ENCODE data around the gene CISH.

The CISH gene

DNA sequence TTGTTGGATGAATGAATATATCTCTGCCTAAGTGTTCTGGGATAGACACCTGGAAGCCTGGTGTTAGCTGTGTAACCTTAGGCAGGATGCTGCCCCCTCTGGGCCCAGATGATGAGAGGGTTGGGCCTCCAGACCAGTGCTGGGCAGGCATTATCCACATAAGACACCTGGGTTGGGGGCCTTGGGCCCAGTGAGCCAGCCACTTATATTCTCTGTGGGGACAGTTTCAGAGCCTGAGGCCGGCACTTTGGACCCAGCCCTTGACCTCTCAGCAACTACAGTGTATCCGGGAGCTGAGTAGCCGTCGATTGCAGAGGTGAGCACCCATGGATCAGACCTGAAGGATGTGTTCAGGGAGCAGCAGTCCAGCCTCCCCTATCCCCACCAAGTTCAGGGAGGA, 40.1 kb downstream of the CISH start:
- no peak for DNase-seq (ENCODE audit: low spot score)

DNA sequence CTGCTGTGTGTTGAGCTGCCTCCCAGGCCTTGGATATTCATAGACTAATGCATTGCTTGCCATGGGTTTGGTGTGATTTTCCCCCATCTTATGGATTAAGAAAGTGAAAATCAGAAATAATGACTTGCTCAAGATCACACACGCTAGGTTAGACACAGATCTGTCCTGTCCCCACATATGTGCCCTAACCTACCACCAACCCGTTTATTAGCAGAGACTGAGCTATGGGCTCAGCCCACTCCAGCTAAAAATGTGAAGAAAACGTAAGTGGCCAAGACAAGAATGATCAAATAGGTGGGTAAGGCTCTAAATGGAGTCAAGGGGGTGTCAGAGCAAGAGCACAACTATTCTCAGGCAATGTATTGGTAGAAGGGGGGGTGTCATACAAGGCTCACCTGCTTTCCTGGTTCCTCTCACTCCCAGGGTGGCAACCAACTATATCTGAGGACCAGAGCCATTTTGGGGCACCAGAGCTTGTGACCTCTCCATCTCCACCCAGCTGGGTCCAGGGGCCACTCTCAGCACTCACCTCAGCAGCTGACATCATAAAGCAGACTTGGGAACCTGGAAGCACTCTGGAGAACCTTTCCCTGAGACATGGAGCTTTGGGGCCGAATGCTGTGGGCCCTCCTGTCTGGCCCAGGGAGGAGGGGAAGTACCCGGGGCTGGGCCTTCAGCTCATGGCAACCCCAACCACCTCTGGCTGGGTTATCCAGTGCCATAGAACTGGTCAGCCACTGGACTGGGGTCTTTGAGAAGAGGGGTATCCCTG, 40.9 kb downstream of the CISH start:
- DNase-seq (ENCODE audit: low spot score) = no peak

DNA sequence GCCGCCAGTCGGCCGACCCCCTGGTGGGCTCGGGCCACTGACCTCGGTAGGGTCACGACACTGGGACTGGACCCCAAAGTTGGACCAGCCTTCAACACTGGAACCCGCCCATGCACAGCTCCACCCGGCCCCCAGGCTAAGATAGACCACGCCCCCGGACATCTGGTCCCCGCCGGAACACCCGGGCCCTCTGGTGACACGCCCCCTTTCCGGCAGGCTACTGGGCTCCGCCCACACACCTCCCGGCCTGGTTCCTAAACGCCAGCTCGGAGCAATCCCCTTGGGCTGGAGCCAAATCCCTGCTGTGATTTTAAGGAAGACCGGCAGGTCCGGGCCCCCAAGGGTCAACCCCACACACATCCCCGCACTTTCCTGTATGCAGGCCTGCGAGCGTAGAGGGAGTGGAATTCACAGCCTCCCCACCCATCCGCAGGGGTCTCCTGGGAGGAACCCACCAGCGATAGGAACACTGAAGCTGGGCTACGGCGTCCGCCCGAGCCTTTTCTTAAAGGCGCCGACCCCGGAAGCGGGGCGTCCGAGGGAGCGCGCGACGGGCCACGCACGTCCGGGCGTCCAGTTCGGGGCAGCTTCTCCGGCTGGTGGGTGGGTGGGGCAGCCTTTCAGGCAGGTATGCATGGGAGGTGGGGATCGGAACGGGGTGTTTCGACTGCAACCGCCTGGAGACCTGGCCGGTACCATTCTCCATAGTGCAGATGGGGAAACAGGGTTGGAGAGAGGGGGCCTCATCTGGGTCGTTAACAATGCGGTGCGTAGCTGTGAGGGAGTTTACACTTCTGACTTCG, 42.4 kb downstream of the CISH start, which contains the start of gene HEMK1:
HEMK1 (plus strand) TSS at position 576 of the 803 bp plus-strand sequence. CDS start 1,583 bp downstream, outside the sequence.
- DNase-seq (ENCODE audit: low spot score) = peak; percentile 100

DNA sequence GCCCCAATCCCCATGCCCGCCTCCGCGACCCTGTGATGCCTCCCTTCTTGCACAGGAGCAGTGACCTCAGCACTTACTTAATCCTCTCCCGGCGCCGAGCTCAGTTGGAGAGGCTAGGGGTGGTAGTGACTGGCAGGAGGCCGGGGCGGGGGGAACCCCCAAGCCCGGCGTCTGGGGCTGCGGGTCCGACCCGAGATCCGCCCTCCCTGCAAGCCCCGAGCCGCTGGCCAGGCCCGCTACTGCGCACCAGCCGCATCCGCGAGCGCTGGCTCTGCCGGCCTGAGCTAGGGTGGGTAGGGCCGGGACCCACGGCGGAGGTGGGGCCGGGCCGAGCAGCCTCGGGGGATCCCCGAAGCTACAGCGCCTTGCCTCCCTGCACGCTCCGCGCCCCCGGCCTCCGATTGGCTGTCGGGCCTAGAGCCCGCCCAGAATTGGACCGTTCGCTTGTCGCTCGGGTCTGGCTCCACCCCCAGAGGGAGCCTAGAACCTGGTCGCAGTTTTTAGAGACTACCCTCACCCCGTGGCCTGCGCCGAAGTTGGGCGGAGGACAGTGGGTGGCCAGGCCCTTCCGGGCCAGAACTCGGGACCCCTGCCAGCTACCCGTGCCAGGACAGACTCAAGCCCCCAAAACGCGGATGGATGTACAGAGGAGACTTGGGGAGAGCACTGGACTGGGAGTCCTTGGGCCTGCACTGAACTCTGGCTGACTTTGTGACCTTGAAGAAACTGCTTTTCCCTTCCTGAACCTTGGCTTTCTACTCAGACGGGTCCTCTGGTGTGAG, 44.0 kb downstream of the CISH start, which contains the start of gene C3orf18:
C3orf18 (minus strand) TSS at position 362 of the 782 bp plus-strand sequence. CDS start 2,048 bp downstream, outside the sequence.
- DNase-seq (ENCODE audit: low spot score) = peak; percentile 97

DNA sequence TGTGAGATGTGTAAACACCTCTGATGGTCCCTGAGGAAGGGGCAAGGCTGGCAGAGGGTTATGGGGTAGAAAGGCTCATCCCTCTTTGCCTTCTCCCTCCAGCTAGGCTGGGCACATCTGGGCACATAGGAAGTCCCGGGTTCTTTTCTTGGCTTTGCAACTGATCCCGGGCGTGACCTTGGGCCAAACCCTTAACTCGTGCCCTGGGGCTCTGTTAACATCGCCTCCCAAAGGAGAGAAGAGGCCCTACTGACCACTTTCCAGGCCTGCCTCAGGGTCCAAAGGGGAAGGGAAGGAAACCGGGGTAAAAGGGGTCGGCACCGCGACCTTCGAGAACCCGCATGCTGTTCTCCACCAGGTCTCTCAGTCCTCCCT, 44.6 kb downstream of the CISH start:
- no peak for DNase-seq (ENCODE audit: low spot score)

DNA sequence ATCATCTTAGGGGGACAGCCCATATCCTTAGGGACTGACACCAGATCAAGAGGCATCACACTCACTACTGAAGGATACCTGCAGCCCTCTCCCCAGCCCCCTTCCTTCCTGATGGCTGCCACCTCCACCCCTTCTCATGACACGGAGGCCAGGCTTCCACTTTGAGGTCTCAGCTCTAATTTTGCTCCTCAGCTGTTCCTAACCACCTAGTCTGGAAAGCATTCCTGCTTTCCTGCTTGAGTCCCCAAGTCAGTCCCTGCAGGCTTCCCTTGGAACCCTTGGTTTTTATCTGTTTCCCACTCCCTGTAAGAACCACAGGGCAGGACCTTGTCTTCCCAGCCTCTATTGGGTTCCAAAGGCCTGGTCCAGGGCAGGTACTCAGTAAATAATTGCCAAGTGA, 47.3 kb downstream of the CISH start:
- DNase-seq (ENCODE audit: low spot score) = no peak

DNA sequence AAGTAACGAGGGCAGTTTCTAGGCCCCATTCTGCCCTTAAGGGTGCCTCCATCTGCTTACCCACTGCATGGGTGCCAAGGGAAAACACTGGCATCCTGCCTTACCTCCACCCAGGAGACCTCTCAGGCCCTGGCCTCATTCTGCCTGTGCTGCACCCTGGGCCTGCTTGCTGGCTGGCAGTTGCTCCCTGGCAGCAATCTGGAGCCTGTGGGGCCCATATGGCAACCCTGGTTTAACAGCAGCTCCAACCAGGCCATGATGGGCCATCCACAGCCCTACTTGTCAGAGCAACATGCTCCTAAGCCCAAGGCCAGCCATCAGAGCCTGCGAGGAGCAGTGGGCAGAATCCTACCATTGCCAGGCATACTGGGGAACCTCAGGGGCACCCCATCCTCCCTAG, 47.7 kb downstream of the CISH start:
- DNase-seq (ENCODE audit: low spot score) = no peak

DNA sequence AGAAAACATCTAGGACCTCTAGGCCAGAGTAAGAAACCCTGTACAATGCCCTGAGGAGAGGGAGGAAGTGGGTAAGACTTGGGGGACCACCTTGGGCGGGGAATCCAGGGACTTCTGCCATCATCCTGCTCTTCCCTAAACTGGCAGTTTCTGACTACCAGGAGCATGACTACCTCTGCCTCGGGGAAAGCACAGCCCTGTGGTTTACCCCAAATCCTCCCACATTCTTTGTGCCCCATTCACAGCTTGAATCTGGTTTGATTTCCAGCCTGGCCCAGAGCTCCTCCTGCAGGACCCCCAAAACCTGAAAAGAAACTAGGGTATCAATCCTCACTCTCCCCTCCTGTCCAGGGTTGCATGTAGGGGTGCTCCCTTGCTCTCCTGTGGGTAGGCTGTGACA, 48.7 kb downstream of the CISH start:
- DNase-seq (ENCODE audit: low spot score) = peak; percentile 90

DNA sequence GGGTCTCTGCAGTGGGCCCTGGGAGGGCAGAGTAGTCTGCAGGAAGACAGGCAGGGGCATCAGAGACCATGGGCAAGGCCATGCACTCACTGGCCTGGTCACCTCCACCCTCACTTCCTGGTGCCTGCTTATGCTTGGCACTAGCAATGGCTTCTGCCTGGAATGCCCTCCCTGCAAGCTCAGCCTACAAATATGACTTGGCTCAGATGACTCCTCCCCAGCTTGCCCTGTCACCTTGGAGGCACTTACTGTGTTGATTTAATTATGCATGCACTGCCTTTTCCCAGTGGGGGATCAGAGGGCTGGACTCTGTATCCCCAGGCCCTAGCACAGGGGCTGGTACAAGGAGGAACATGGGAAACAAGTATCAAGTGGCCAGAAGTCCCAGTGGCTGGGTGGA, 51.9 kb downstream of the CISH start:
- no peak for DNase-seq (ENCODE audit: low spot score)

DNA sequence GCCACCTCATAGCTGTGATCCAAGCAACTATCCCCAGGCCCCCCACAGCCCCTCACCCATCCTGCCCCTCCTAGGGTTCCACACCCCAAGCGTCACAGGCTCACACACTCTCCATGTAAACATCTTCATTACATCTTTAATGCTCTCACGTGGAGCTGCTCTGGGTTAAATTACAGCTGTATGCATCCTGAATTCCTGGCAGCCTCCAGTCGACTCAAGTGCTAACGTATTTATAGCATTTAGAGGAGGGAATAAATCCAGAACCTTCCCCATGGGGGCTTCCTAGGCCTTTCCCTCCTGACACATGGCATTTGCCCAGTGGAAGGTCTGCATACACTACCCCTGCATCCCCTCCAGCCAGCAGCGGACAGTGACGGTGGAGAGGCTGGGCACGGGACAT, 53.7 kb downstream of the CISH start:
- DNase-seq (ENCODE audit: low spot score) = no peak

DNA sequence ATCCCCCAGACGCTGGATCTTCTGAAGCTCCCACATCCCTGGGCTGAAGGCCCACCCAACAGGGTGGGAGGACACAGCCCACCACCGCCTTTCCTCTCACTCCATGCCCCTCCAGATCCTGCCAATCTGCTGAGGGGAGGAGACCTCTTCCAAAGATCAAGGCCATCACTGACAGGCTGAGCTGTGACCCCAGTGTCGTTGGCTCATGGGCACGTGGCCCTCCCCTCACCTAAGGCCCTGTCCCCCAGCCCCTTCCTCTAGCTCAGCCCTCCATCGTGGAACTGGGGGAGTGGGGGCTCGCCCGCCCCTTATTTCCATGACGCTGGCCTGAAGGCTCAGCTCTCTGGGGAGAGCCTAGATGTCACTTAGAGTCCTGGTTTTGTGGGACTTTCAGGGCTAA, 54.5 kb downstream of the CISH start:
- DNase-seq (ENCODE audit: low spot score) = no peak

Measured in AG20443 (cell line).